GM12874 (cell line): ENCODE data around the gene PNPLA6.

Experiments
- CTCF ChIP-seq: IDR thresholded peaks from 2 replicates; pipeline ENCODE4 v1.5.1; 2011; ENCODE audit warnings: low read depth, mild to moderate bottlenecking, control low read depth, low read length, moderate library complexity; ENCODE audit not compliant: insufficient read depth

Gene PNPLA6

GRCh38 chr19:7589822-7590221, 54.3 kb downstream of the PNPLA6 start:
- TF ChIP-seq CTCF: no peak

GRCh38 chr19:7590256-7590655, 54.7 kb downstream of the PNPLA6 start:
- no peak for TF ChIP-seq CTCF

GRCh38 chr19:7595466-7596133, 60.1 kb downstream of the PNPLA6 start, which contains the start of gene CAMSAP3:
TSS of gene CAMSAP3 (plus strand) at chr19:7595863. CDS start at chr19:7596003, 140 bp downstream.
- TF ChIP-seq CTCF: no peak

GRCh38 chr19:7596211-7596937, 60.9 kb downstream of the PNPLA6 start:
- TF ChIP-seq CTCF: 0 out of 2 replicates have a peak, but pooled peaks have one; percentile 16

- no peak for TF ChIP-seq CTCF
Measured at GRCh38 chr19:7597689-7598088, 62.2 kb downstream of the PNPLA6 start.

- TF ChIP-seq CTCF: no peak
Measured at GRCh38 chr19:7598180-7598579, 62.7 kb downstream of the PNPLA6 start.

- no peak for TF ChIP-seq CTCF
Measured at GRCh38 chr19:7600721-7601120, 65.2 kb downstream of the PNPLA6 start.
